ENCODE measurements around the gene DLGAP1. TPM values are rescaled to one million over a fixed set of nuclear protein-coding genes. Genes with fewer than 3 reads are reported as not detected.
"Not testable (repeated sequence)": the region's sequence is repeated elsewhere in the genome, so short reads cannot be mapped to it uniquely, and the experiment has no call there.

The DLGAP1 gene
- total RNA-seq, 1 experiment from 2014 or later = 0.07 TPM

- intact Hi-C loops (cut with micrococcal nuclease; ENCODE audit: unreplicated experiment) = no loop called here
- ChIA-PET CTCF (no interaction called here), POLR2A (no interaction called here)
- no peaks in the 10 kb centered on the region for H3K36me3 Mint-ChIP-seq (ENCODE audit: insufficient read depth, unreplicated experiment)
- TF ChIP-seq CTCF (IDR thresholded peaks at IDR 0.05; ENCODE audit: insufficient read depth in 1 of 2, low read depth in 1 of 2, low read length in 1 of 2, severe bottlenecking in 1 of 2, unreplicated experiment in 1 of 2) = no peak
- peaks cover 24% of the 10 kb centered on the region for H3K4me1 Mint-ChIP-seq (ENCODE audit: low read depth, unreplicated experiment)
- Histone ChIP-seq H3K4me1 (peaks cover 3% of the 10 kb centered on the region; the same call in 1 of the 2 replicates), H3K36me3 (ENCODE audit: control insufficient read depth, insufficient read depth, low read length) (no peaks in the 10 kb centered on the region), H3K27me3 (replicated peaks; ENCODE audit: control insufficient read depth, insufficient read depth, low read length) (no peaks in the 10 kb centered on the region), H3K9me3 (no peaks in the 10 kb centered on the region), H3K4me3 (ENCODE audit: low read depth, low read length) (no peak overlapping the region)
- no peaks in the 10 kb centered on the region for H3K9me3 Mint-ChIP-seq (ENCODE audit: unreplicated experiment)
- no peak overlapping the region for H3K4me3 Mint-ChIP-seq (ENCODE audit: unreplicated experiment)
- H3K27me3 Mint-ChIP-seq (ENCODE audit: insufficient read depth, unreplicated experiment) = no peaks in the 10 kb centered on the region
- no peak for DNase-seq
- BruUV-seq (replicated peaks) = no TSS peak
- no peak overlapping the region for H3K27ac Mint-ChIP-seq (ENCODE audit: unreplicated experiment)
Measured at GRCh38 chr18:3581890-3582289, 873.2 kb downstream of the DLGAP1 start.

- H3K27ac Mint-ChIP-seq (ENCODE audit: unreplicated experiment); H3K9me3 Mint-ChIP-seq (ENCODE audit: unreplicated experiment); H3K36me3 ChIP-seq (ENCODE audit: control insufficient read depth, insufficient read depth, low read length); H3K27me3 Mint-ChIP-seq (ENCODE audit: insufficient read depth, unreplicated experiment); H3K4me3 Mint-ChIP-seq (ENCODE audit: unreplicated experiment); H3K27me3 ChIP-seq (replicated peaks; ENCODE audit: control insufficient read depth, insufficient read depth, low read length); DNase-seq; H3K36me3 Mint-ChIP-seq (ENCODE audit: insufficient read depth, unreplicated experiment); H3K4me1 ChIP-seq; intact Hi-C loops (cut with micrococcal nuclease; ENCODE audit: unreplicated experiment); POLR2A ChIA-PET; H3K4me3 ChIP-seq (ENCODE audit: low read depth, low read length); H3K9me3 ChIP-seq; BruUV-seq (replicated peaks): not testable (repeated sequence)
- H3K4me1 Mint-ChIP-seq (ENCODE audit: low read depth, unreplicated experiment) = peaks cover 17% of the 10 kb centered on the region
- CTCF ChIA-PET = interaction anchor here (0.6 kb wide), 1 partner anchor 86 kb away, joined by 4 read pairs; no protein-coding TSS in a partner anchor
Measured at GRCh38 chr18:3580523-3581025, 874.5 kb downstream of the DLGAP1 start.

- TF ChIP-seq CTCF (IDR thresholded peaks at IDR 0.05; ENCODE audit: insufficient read depth in 1 of 2, low read depth in 1 of 2, low read length in 1 of 2, severe bottlenecking in 1 of 2, unreplicated experiment in 1 of 2) = no peak
- intact Hi-C loops (cut with micrococcal nuclease; ENCODE audit: unreplicated experiment) = no loop called here
- CTCF ChIA-PET = interaction anchor here (0.6 kb wide), 1 partner anchor 86 kb away, joined by 4 read pairs; no protein-coding TSS in a partner anchor
- Histone ChIP-seq H3K4me3 (ENCODE audit: low read depth, low read length) (no peak overlapping the region), H3K9me3 (no peaks in the 10 kb centered on the region), H3K36me3 (ENCODE audit: control insufficient read depth, insufficient read depth, low read length) (no peaks in the 10 kb centered on the region), H3K4me1 (no peaks in the 10 kb centered on the region), H3K27me3 (replicated peaks; ENCODE audit: control insufficient read depth, insufficient read depth, low read length) (no peaks in the 10 kb centered on the region)
- POLR2A ChIA-PET = no interaction called here
- Mint-ChIP-seq H3K9me3 (ENCODE audit: unreplicated experiment) (no peaks in the 10 kb centered on the region), H3K4me1 (ENCODE audit: low read depth, unreplicated experiment) (peaks cover 14% of the 10 kb centered on the region), H3K36me3 (ENCODE audit: insufficient read depth, unreplicated experiment) (no peaks in the 10 kb centered on the region), H3K27me3 (ENCODE audit: insufficient read depth, unreplicated experiment) (no peaks in the 10 kb centered on the region), H3K4me3 (ENCODE audit: unreplicated experiment) (no peak overlapping the region), H3K27ac (ENCODE audit: unreplicated experiment) (no peak overlapping the region)
- no TSS peak for BruUV-seq (replicated peaks)
- DNase-seq = no peak
Measured at GRCh38 chr18:3579701-3580100, 875.4 kb downstream of the DLGAP1 start.

- Histone ChIP-seq H3K4me1 (no peaks in the 10 kb centered on the region), H3K9me3 (no peaks in the 10 kb centered on the region), H3K4me3 (ENCODE audit: low read depth, low read length) (no peak overlapping the region), H3K36me3 (ENCODE audit: control insufficient read depth, insufficient read depth, low read length) (no peaks in the 10 kb centered on the region), H3K27me3 (replicated peaks; ENCODE audit: control insufficient read depth, insufficient read depth, low read length) (no peaks in the 10 kb centered on the region)
- H3K9me3 Mint-ChIP-seq (ENCODE audit: unreplicated experiment) = no peaks in the 10 kb centered on the region
- ChIA-PET CTCF (no interaction called here), POLR2A (no interaction called here)
- peaks cover 14% of the 10 kb centered on the region for H3K4me1 Mint-ChIP-seq (ENCODE audit: low read depth, unreplicated experiment)
- intact Hi-C loops (cut with micrococcal nuclease; ENCODE audit: unreplicated experiment) = no loop called here
- TF ChIP-seq CTCF (IDR thresholded peaks at IDR 0.05; ENCODE audit: insufficient read depth in 1 of 2, low read depth in 1 of 2, low read length in 1 of 2, severe bottlenecking in 1 of 2, unreplicated experiment in 1 of 2) = no peak
- H3K4me3 Mint-ChIP-seq (ENCODE audit: unreplicated experiment) = no peak overlapping the region
- H3K27me3 Mint-ChIP-seq (ENCODE audit: insufficient read depth, unreplicated experiment) = no peaks in the 10 kb centered on the region
- no peak for DNase-seq
- no peak overlapping the region for H3K27ac Mint-ChIP-seq (ENCODE audit: unreplicated experiment)
- no peaks in the 10 kb centered on the region for H3K36me3 Mint-ChIP-seq (ENCODE audit: insufficient read depth, unreplicated experiment)
- BruUV-seq (replicated peaks) = no TSS peak
Measured at GRCh38 chr18:3578621-3579020, 876.5 kb downstream of the DLGAP1 start.

Data from Caco-2 (cell line).